PC-3 (cell line): ENCODE results near the gene RNF151. TPM values are rescaled to one million over a fixed set of nuclear protein-coding genes. Genes with fewer than 3 reads are reported as not detected.

Experiments
- ATAC-seq: fragments of 200-7000 bp; cut with Tn5 transposase; 2 replicates; pipeline ENCODE4 v1.9.1; 2020; ENCODE audit warnings: mild to moderate bottlenecking, moderate library complexity
- BruUV-seq: library from RNA; stranded (reverse); fragments of 400-500 nt; replicated peaks from 2 replicates; lab custom pipeline; 2021; lab: Mats Ljungman, UMichigan
- CTCF ChIA-PET: fragments of 300-600 bp; sonication (Branson Sonifier 250); formaldehyde crosslinking; loops from one replicate; lab custom pipeline; 2022; ENCODE audit warnings: antibody characterized with exemption; lab: Charles Lee
- POLR2A ChIA-PET: fragments of 300-600 bp; sonication (Branson Sonifier 250); formaldehyde crosslinking; loops from one replicate; lab custom pipeline; 2022; ENCODE audit warnings: antibody characterized with exemption; ENCODE audit not compliant: unreplicated experiment; lab: Charles Lee
- DNase-seq: peaks from one replicate; pipeline ENCODE4 v3.0.0-alpha.2; 2015
- H2AFZ ChIP-seq: fragments of 300-600 bp; sonication (generic); 2 replicates; pipeline ENCODE4 v1.6.0; 2016; ENCODE audit warnings: antibody characterized with exemption, low read length
- H3F3A ChIP-seq: fragments of 300-600 bp; sonication (generic); one replicate; pipeline ENCODE4 v1.6.0; 2017; ENCODE audit warnings: antibody characterized with exemption, low read length, control low read depth, mild to moderate bottlenecking; ENCODE audit not compliant: unreplicated experiment
- H3K27ac ChIP-seq: fragments of 300-600 bp; sonication (generic); 2 replicates; pipeline ENCODE4 v1.5.1; 2016; ENCODE audit warnings: mild to moderate bottlenecking, low read length
- H3K27me3 ChIP-seq: fragments of 300-600 bp; sonication (generic); 2 replicates; pipeline ENCODE4 v1.6.1; 2016; ENCODE audit warnings: low read length, mixed read lengths
- H3K36me3 ChIP-seq: fragments of 300-600 bp; sonication (generic); 2 replicates; pipeline ENCODE4 v1.6.1; 2016; ENCODE audit warnings: low read depth, mixed run types, low read length, mixed read lengths
- H3K4me1 ChIP-seq: fragments of 300-600 bp; sonication (generic); 2 replicates; pipeline ENCODE4 v1.5.1; 2016; ENCODE audit warnings: low read length; ENCODE audit not compliant: insufficient read depth
- H3K4me2 ChIP-seq: fragments of 300-600 bp; sonication (generic); 2 replicates; pipeline ENCODE4 v1.6.0; 2016; ENCODE audit warnings: low read length
- H3K4me3 ChIP-seq: fragments of 300-600 bp; sonication (generic); 2 replicates; pipeline ENCODE4 v1.5.1; 2016; ENCODE audit warnings: mild to moderate bottlenecking, low read length, mixed read lengths
- H3K79me2 ChIP-seq: fragments of 300-600 bp; sonication (generic); 2 replicates; pipeline ENCODE4 v1.6.1; 2017; ENCODE audit warnings: low read length, mixed read lengths
- H3K9ac ChIP-seq: fragments of 300-600 bp; sonication (generic); 2 replicates; pipeline ENCODE4 v1.6.0; 2016; ENCODE audit warnings: mild to moderate bottlenecking, low read length
- H3K9me2 ChIP-seq: fragments of 300-600 bp; sonication (generic); replicated peaks from 2 replicates; pipeline ENCODE4 v1.6.1; 2016; ENCODE audit warnings: mixed run types, low read length, mixed read lengths
- H3K9me3 ChIP-seq: fragments of 300-600 bp; sonication (generic); 2 replicates; pipeline ENCODE4 v1.6.1; 2016; ENCODE audit warnings: low read length, mixed read lengths
- H4K20me1 ChIP-seq: fragments of 300-600 bp; sonication (generic); 2 replicates; pipeline ENCODE4 v1.6.1; 2016; ENCODE audit warnings: low read length, mixed read lengths
- EZH2 ChIP-seq: fragments of 300-600 bp; sonication (generic); IDR thresholded peaks from one replicate; pipeline ENCODE4 v1.6.1; 2017; ENCODE audit warnings: antibody characterized with exemption, mild to moderate bottlenecking, low read length; ENCODE audit not compliant: unreplicated experiment
- EZH2phosphoT487 ChIP-seq: fragments of 300-600 bp; sonication (generic); IDR thresholded peaks from 2 replicates; pipeline ENCODE4 v1.6.1; 2018; ENCODE audit warnings: mild to moderate bottlenecking, antibody characterized with exemption, low read length, borderline replicate concordance
- intact Hi-C: fragments of 100-400 bp; cut with micrococcal nuclease; formaldehyde crosslinking; loops from 2 replicates; pipeline ENCODE4 v1.9.0; 2023
- total RNA-seq: library from RNA; depleted of rRNA; stranded (reverse); fragments of >200 nt; gene quantifications from 2 replicates; pipeline ENCODE4 v1.2.3, GENCODE V29; 2014
- TF ChIP-seq, protein P1 (sequence below): fragments of 300-600 bp; sonication (generic); conservative IDR thresholded peaks from 2 replicates; pipeline ENCODE4 v1.5.1; 2017; ENCODE audit warnings: antibody characterized with exemption, low read depth, mild to moderate bottlenecking, low read length

Gene RNF151
- total RNA-seq, 1 experiment from 2014 or later: not detected

DNA sequence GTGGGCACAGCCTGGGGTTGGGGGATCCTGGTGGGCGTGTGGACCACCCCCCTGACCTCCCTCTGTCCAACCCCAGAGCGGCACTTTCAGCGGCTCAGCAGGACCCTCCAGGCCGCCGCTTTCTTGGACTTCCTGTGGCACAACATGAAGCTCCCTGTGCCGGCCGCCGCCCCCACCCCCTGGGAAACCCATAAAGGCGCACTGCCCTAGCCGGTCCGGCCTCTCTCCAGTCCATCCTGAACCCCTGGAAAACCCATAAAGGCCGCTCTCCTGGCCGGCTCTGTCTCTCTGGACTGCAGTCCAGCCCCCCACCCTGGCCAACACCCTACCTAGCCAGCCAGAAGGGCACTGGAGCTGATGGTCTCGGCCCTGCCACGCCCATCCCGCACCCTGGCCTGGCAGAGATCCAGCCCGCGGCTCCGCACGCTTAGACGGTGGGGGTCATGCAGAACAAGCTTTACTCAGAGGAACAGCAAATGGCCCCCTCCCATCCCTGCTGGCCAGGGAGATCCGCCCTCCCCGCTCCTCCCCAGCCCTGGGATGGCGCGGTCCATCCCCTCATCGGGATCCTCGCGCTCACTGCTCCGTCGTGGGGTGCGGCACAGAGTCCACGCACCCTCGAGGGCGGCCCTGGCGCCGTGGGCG, 11.9 kb downstream of the RNF151 start:
- DNase-seq (no peak), ATAC-seq (no peak)
- no peaks in the 10 kb centered on the region for H3K9me3 ChIP-seq
- H3K4me2 ChIP-seq: peak overlapping the region; percentile 88
- POLR2A ChIA-PET: interaction anchor here (0.6 kb wide), 1 partner anchor 14 kb away, joined by 5 read pairs; the partner anchor contains the start of gene RPS2
- H3K36me3 ChIP-seq: no peaks in the 10 kb centered on the region
- peak overlapping the region; percentile 64; the same call in 1 of the 2 replicates for H3K4me3 ChIP-seq
- BruUV-seq: no TSS peak
- CTCF ChIA-PET: no interaction called here
- H2AFZ ChIP-seq: no peak overlapping the region
- peaks cover 3% of the 10 kb centered on the region for H3F3A ChIP-seq
- no peaks in the 10 kb centered on the region for H3K27me3 ChIP-seq
- H3K27ac ChIP-seq: no peak overlapping the region
- TF ChIP-seq EZH2phosphoT487 (no peak), EZH2 (no peak)
- TF ChIP-seq, protein P1, sequence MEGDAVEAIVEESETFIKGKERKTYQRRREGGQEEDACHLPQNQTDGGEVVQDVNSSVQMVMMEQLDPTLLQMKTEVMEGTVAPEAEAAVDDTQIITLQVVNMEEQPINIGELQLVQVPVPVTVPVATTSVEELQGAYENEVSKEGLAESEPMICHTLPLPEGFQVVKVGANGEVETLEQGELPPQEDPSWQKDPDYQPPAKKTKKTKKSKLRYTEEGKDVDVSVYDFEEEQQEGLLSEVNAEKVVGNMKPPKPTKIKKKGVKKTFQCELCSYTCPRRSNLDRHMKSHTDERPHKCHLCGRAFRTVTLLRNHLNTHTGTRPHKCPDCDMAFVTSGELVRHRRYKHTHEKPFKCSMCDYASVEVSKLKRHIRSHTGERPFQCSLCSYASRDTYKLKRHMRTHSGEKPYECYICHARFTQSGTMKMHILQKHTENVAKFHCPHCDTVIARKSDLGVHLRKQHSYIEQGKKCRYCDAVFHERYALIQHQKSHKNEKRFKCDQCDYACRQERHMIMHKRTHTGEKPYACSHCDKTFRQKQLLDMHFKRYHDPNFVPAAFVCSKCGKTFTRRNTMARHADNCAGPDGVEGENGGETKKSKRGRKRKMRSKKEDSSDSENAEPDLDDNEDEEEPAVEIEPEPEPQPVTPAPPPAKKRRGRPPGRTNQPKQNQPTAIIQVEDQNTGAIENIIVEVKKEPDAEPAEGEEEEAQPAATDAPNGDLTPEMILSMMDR: no peak
- H3K9ac ChIP-seq: no peak overlapping the region
- H3K9me2 ChIP-seq: no peaks in the 10 kb centered on the region
- H4K20me1 ChIP-seq: no peaks in the 10 kb centered on the region
- H3K4me1 ChIP-seq: peaks cover 33% of the 10 kb centered on the region
- peaks cover 3% of the 10 kb centered on the region for H3K79me2 ChIP-seq
- intact Hi-C loops: no loop called here

DNA sequence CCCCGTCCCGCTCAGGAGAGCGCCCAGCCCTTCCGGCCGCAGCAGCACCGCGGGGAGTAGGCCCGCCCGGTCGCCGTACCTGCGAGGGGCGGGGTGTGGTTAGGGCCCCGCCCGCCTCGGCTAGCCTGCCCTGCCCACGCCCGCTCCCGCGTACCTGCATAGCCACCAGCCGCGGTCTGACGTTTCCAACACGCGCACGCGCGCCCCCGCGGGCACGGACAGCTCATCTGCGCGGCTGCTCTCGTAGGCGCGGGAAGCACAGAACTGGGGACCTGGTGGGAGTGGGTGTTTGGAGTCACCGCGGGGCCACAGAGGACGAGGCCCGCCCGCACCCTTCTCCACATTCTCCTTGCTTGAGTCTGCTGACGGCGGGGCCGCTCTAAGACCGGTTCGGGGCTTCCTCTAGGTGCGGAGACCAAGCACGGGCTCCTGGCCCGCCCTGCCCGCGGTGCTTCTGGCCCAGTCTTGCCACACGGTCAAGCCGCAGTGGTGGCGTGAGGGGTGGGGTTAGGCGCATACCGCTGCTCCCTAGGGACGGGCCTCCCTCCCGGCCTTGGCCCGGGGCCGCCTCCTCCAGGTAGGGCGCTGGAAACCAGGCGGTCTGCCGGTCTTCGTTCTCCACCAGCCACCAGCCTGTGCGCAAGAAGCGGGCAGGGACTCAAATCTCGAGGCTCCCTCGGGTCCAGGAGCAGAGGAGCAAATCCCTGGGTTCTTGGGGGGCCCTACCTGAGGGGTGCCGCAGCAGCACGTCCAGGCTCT, 12.8 kb downstream of the RNF151 start:
- peak; percentile 33 for ATAC-seq
- no peaks in the 10 kb centered on the region for H3K27me3 ChIP-seq
- peaks cover 3% of the 10 kb centered on the region for H3F3A ChIP-seq
- no peak overlapping the region for H3K27ac ChIP-seq
- no peaks in the 10 kb centered on the region for H3K9me3 ChIP-seq
- DNase-seq: peak; percentile 85
- peak overlapping the region; percentile 64 for H3K4me3 ChIP-seq
- ChIA-PET POLR2A (no interaction called here), CTCF (no interaction called here)
- no peaks in the 10 kb centered on the region for H3K36me3 ChIP-seq
- no peak overlapping the region for H3K9ac ChIP-seq
- intact Hi-C loops: no loop called here
- H3K9me2 ChIP-seq: no peaks in the 10 kb centered on the region
- peaks cover 33% of the 10 kb centered on the region for H3K4me1 ChIP-seq
- H4K20me1 ChIP-seq: no peaks in the 10 kb centered on the region
- H3K4me2 ChIP-seq: peak overlapping the region; percentile 88
- TF ChIP-seq, protein P1: no peak
- TF ChIP-seq EZH2phosphoT487 (no peak), EZH2 (no peak)
- TSS peak; percentile 13 for BruUV-seq
- no peak overlapping the region for H2AFZ ChIP-seq
- peaks cover 2% of the 10 kb centered on the region; the same call in 1 of the 2 replicates for H3K79me2 ChIP-seq
